ENCODE measurements around the gene SDK1.

Gene SDK1

DNA sequence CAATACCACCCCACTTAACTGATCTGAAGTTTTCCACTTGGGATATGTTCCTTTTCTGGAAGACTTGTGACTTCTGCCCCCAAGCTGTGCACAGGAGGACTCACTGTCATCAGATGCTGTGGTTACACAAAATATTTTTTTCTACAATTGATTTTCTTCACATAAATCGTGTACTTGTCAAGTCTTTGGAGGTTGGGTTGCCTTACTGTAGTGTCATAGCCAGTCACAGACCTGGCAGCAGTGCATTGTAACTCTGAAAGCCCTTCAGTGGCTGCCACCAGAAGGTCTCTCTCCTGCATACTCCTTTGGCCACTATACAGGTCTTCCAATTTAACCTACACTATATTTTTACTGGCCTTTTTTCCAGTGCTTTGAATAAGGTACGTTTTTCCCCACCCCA lies 73.2 kb downstream of the SDK1 start:
- TF ChIP-seq, protein P1, sequence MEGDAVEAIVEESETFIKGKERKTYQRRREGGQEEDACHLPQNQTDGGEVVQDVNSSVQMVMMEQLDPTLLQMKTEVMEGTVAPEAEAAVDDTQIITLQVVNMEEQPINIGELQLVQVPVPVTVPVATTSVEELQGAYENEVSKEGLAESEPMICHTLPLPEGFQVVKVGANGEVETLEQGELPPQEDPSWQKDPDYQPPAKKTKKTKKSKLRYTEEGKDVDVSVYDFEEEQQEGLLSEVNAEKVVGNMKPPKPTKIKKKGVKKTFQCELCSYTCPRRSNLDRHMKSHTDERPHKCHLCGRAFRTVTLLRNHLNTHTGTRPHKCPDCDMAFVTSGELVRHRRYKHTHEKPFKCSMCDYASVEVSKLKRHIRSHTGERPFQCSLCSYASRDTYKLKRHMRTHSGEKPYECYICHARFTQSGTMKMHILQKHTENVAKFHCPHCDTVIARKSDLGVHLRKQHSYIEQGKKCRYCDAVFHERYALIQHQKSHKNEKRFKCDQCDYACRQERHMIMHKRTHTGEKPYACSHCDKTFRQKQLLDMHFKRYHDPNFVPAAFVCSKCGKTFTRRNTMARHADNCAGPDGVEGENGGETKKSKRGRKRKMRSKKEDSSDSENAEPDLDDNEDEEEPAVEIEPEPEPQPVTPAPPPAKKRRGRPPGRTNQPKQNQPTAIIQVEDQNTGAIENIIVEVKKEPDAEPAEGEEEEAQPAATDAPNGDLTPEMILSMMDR (IDR thresholded peaks at IDR 0.05; ENCODE audit: insufficient read depth, low read depth, low read length, missing control alignments) = no peak
- no peak for DNase-seq (ENCODE audit: low read depth)
- H3K4me3 ChIP-seq (ENCODE audit: low read depth, low read length) = no peak overlapping the region

GRCh38 chr7:3378390-3379150 lies 77.5 kb downstream of the SDK1 start:
- H3K4me3 ChIP-seq (ENCODE audit: low read depth, low read length) = no peak overlapping the region
- DNase-seq (ENCODE audit: low read depth) = no peak
- TF ChIP-seq, protein P1 (IDR thresholded peaks at IDR 0.05; ENCODE audit: insufficient read depth, low read depth, low read length, missing control alignments) = no peak

- no peak overlapping the region for H3K4me3 ChIP-seq (ENCODE audit: low read depth, low read length)
- DNase-seq (ENCODE audit: low read depth) = no peak
- TF ChIP-seq, protein P1 (IDR thresholded peaks at IDR 0.05; ENCODE audit: insufficient read depth, low read depth, low read length, missing control alignments) = no peak
Measured at GRCh38 chr7:3380034-3380433, 79.0 kb downstream of the SDK1 start.

DNA sequence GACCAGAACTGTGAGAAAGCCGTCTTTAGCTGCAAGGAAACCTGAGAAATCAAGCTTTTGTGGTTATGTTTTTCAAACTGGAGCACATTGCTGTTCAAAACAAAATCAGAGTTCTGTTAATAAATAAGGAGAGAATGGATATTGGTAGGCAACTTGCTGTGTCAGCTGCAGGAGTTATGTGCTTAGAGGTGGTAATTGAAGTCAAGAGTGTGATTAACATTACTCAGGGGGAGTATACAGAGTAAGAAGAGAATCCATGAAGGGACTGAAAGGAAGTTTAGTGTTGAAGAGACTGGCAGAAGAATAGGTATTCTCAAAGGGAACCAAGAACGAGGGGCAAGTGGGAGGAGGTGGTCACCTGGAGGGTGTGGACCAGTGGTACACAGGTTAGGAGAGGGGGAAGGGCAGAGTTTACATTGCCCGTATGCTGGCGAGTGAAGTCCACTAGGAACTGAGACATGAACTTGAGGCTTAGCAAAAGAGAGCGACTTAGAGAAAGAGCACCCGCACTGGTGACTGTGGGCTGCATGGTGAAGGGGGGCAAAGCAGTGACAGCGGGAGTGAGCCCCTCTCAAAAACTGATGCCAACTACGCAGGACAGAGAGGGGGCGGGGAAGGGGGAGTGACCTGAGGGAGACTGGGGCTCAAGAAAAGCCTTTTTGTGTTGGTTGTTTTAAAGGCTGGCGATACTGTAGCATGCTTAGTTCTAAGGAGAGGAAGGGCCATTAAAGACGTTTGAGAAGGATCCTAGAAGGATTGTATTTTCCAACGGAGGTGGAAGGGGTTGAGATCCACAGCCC lies 80.0 kb downstream of the SDK1 start:
- H3K4me3 ChIP-seq (ENCODE audit: low read depth, low read length) = no peak overlapping the region

GRCh38 chr7:3386423-3387190 lies 85.6 kb downstream of the SDK1 start:
- no peak for DNase-seq (ENCODE audit: low read depth)
- TF ChIP-seq, protein P1 (IDR thresholded peaks at IDR 0.05; ENCODE audit: insufficient read depth, low read depth, low read length, missing control alignments) = no peak
- H3K4me3 ChIP-seq (ENCODE audit: low read depth, low read length) = no peak overlapping the region

More for the DNA sequence above, 80.0 kb downstream of the SDK1 start:
- TF ChIP-seq, protein P1 (IDR thresholded peaks at IDR 0.05; ENCODE audit: insufficient read depth, low read depth, low read length, missing control alignments) = no peak
- DNase-seq (ENCODE audit: low read depth) = no peak

- TF ChIP-seq, protein P1 (IDR thresholded peaks at IDR 0.05; ENCODE audit: insufficient read depth, low read depth, low read length, missing control alignments) = no peak
- no peak for DNase-seq (ENCODE audit: low read depth)
- H3K4me3 ChIP-seq (ENCODE audit: low read depth, low read length) = no peak overlapping the region
Measured at GRCh38 chr7:3393862-3394261, 92.8 kb downstream of the SDK1 start.
